Measurements from ENCODE around the gene S100Z.
"Not testable (repeated sequence)": the region's sequence is repeated elsewhere in the genome, so short reads cannot be mapped to it uniquely, and the experiment has no call there.

S100Z gene

DNA sequence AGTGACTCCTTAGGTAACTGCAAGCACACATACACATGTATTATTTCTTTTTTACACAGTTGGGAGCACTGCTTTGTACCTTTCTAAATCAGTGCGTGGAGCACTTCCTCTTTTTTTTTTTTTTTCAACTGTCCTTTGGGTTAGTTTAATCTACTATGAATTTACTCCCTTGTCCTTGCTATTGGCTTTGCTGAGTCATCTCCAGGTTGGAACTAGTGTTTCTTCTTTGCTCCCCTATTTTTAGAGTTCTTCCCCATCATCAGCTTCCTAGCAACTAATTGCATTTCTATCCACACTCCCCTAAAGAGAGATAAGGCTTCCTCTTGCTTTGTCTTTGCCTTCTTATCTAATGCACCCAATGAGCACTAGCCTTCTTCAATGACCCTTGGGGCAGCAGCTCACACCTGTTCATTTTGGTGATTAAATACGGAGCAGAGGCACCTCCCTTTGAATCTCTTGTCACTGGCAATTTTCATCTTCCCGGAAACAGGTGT is 24.3 kb downstream of the S100Z start:
- no peak for DNase-seq (ENCODE audit: low read depth)

DNA sequence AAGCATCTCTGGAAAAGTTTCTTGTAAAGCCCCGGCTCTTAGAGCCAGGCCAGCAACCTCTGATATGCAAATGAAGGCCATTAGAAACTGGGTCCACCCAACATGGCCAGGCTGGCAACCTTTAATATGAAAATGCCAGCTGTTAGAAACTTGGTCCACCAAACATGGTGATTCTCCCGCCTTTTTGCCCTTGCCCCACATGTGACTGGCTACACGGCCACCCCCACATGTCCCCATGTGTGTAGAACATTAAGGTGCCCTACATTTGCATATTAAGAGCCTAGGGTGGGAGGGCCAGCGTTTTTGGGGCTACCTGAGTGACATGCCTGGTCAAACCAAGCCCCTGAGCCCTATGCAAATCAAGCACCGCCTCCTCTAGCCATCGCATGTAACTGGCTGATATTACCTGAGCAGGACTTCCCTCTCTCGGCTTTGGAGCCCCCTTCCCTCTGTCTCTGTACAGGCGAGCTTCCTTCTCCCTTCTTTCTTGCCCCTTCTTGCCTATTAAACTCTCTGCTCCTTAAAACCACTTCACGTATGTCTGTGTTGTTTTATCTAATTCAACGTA is 39.0 kb downstream of the S100Z start:
- DNase-seq (ENCODE audit: low read depth) = no peak

DNA sequence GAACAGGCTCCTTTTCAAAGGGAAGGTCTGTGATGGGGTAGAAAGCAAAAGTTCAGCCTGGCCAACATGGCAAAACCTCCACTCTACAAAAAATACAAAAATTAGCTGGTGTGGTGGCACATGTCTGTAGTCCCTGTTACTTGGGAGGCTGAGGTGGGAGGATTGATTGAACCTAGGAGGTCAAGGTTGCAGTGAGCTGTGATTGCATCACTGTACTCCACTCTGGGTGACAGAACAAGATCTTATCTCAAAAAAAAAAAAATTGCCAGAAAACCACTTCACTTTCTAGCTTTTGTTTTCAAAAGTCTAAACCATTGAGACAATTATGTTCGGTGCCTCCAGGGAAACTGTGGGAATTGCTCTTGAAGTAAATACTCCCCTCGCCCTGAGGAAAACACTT is 43.5 kb downstream of the S100Z start:
- no peak for DNase-seq (ENCODE audit: low read depth)

DNA sequence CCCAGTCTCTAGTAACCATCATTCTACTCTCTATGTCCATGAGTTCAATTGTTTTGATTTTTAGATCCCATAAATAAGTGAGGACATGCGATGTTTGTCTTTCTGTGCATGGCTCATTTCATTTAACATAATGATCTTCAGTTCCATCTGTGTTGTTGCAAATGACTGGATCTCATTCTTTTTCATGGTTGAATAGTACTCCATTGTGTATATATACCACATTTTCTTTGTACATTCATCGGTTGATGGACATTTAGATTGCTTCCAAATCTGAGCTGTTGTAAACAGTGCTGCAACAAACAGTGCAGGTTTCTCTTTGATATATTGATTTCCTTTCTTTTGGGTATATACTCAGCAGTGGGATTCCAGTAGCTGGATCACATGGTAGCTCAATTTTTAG is 46.4 kb downstream of the S100Z start:
- DNase-seq (ENCODE audit: low read depth) = no peak

DNA sequence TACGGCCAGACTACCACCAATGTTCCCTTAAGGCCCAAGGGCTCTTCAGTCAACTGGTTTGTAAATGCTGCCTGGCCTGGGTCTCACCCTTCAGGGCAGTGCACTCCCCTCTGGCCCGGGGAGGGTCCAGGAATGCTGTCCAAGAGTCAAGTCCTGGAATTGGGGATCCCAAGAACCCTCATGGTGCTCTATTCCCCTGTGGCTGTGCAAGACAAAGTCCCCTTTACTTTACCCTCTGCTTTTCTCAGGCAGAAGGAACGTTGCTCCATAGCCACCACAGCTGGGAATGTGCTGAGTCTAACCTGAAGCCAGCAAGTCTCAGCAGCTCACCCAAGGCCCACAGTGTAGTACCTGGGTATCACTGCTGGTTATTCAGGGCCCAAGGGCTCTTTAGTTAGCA is 51.7 kb downstream of the S100Z start:
- DNase-seq (ENCODE audit: low read depth) = no peak

DNA sequence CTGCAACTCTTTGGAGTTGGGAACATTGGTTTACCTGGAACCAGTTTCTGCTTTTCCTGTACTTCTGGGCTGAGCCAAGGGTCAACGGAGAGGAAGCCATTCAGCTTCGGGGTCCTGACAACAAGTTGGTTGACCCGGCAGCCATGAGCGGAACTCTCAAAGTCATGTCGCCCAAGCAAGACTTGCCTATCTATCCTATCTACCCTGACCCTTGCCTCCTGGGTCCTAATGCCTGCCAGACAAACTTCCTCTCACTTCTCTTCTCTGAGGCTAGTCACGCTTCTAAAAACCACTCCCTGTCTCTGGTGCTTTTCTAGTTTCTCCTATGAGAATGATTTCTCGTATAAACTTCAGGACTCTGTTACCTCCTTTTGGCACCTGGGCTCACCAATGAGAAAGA is 58.4 kb downstream of the S100Z start:
- DNase-seq (ENCODE audit: low read depth) = no peak

DNA sequence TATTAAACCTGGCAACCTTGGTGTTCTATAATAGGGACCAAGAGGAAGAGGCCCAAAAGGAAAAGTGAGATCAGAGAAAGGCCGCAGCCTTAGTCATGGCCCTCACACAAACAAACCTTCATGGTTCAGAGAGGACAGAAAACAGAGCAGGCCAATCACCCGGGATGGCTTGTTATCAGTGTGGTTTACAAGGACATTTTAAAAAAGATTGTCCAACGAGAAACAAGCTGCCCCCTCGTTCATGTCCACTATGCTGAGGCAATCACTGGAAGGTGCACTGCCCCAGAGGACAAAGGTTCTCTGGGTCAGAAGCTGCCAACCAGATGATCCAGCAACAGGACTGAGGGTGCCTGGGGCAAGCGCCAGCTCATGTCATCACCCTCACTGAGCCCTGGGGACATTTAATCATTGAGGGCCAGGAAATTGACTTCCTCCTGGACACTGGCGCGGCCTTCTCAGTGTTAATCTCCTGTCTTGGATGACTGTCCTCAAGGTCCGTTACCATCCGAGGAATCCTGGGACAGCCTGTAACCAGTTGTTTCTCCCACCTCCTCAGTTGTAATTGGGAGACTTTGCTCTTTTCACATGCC is 60.6 kb downstream of the S100Z start:
- not testable (repeated sequence) for DNase-seq (ENCODE audit: low read depth)

DNA sequence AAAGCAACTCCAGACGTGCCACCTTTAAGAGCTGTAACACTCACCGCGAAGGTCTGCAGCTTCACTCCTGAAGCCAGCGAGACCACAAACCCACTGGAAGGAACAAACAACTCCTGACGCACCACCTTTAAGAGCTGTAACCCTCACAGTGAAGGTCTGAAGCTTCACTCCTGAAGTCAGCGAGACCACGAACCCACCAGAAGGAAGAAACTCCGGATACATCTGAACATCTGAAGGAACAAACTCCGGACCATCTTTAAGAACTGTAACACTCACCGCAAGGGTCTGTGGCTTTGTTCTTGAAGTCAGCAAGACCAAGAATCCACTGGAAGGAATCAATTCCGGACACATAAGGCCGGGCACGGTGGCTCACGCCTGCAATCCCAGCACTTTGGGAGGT is 64.9 kb downstream of the S100Z start:
- DNase-seq (ENCODE audit: low read depth) = not testable (repeated sequence)

DNA sequence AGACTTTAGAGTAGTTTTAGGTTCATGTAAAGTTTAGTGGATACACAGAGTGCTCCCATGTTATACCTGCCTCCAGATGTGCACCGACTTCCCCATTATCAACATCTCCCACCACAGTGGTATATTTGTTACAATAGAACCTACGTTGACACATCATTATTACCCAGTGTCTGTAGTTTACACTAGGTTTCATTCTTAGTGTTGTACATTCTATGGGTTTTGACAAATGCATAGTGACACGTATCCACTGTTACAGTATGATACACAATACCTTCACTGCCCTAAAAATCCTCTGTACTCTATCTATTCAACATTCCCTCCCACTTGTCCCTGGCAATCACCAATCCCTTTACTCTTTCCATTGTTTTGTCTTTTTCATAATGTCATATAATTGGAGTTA is 68.7 kb downstream of the S100Z start:
- DNase-seq (ENCODE audit: low read depth) = no peak

DNA sequence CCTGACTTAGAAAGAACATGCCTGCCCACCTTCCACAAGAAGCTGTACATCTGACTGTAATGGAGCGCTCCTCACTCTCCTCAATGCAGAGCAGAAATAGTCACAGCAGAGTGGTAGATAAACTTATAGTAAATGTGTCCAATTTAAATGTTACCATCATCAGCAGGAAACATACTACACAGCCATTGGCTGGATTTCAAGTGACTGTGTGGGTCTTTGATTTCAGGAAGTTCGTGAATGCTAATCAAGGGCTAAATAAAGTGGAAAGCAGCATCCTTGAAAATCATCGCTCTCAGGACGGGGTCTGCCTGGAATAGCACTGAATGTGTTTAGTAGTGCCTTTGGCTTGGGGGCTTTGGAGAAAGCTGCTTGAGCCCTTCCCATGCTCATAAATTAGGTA is 70.7 kb downstream of the S100Z start:
- DNase-seq (ENCODE audit: low read depth) = no peak

DNA sequence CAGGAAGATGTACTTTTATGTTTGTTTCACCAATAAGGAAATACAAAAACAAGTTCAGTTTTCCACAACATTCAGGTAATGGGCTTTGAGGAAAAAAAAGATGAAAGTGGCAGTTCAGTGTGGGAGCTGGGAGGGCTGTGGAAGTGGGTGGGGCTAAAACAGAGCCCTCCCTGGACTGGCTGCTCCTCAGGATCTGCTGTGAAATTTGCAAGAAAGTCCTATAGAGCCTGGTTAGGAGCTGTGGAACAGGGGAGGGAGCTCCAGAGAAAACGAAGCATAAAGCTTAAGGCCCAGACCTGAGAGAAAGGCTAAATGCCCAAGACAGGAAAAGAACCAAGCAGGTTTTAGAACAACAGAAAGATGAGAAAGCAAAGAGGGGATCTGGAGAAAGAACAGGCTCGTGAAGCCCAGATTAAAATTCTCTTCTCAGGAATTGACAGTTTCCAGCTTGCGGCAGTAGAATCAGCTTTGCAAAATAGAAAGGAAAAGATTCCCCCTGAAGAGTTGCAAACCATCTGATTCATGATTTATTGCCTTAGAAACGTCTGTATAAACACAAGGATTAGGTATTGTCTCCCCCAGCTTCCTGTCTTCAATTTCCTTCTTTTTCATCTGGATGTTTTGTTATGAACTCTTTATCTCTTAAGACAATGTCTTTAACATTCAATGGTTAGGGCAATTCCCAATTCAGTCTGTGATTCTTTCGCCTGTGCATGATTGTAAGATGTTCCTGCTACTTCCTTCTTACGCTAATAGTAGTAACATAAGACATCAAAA is 76.7 kb downstream of the S100Z start:
- no peak for DNase-seq (ENCODE audit: low read depth)

DNA sequence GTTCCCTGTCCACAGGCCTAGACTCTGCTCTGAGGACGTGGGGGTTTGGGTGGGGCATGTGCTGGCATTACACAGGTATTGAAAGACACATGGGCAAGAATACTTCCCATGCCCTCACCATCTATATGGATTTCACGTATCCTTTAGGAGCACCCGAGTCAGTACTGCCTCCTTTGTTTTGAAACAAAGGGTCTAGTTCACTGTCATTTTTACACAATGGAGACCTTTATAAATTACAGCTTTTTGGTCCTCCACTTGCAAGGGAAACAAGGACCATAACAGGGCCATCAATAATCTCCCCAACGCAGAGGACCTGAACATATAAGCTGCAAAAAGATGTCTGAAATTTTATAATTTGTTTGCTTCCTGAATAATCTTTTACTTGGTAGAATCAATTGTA is 78.1 kb downstream of the S100Z start:
- no peak for DNase-seq (ENCODE audit: low read depth)

DNA sequence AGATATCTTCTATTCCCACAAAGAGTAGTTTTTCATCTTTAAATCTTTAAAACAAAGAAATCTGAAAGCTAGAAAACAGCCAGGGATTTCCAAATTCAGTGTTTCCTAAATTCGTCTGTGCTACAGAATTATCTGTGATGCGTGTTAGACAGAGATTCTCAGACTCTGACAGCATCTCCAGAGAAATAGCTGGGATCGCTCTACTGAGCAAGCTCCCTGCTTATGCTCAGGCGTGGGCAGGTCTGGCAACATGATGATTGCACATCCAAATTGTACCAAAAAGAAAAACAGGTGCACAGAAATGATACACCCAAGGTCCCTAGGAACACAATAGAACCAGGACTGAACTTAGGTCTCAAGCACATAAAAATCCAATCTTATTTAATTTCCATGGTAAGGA is 80.3 kb downstream of the S100Z start:
- DNase-seq (ENCODE audit: low read depth) = no peak

DNA sequence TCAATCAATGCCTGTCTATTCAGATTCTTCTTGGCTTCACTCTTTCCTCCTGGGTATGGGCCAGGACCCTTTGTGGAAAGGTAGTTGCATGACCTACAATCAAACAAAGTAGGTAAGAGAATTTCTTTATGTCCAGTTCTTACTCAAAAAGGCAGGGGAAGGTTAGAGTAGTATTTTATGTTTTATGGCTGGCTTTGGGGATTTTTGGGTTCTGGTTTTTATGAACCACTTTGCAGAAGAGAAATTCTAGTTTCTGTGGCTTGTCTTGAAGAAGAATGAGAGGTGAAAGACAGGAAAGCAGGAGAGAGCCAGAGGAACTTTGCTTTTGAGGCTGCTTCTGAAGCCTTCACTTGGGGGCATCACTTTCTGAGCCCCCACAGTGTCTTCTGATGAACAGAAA is 88.4 kb downstream of the S100Z start:
- no peak for DNase-seq (ENCODE audit: low read depth)

DNA sequence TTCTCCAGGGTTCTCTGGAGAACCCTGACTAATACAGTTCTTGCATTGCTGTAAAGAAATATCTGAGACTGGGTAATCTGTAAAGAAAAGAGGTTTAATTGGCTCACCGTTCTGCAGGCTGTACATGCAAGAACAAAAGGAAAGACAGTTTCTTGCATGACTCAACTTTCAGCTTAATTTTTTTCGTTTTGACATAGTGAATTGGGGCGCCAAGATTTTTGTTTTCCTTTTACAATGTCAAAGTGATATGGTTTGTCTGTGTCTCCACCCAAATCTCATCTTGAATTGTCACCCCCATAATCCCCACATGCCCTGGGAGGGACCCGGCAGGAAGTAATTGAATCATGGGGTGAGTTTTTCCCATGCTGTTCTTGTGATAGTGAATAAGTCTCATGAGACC is 91.2 kb downstream of the S100Z start:
- no peak for DNase-seq (ENCODE audit: low read depth)

DNA sequence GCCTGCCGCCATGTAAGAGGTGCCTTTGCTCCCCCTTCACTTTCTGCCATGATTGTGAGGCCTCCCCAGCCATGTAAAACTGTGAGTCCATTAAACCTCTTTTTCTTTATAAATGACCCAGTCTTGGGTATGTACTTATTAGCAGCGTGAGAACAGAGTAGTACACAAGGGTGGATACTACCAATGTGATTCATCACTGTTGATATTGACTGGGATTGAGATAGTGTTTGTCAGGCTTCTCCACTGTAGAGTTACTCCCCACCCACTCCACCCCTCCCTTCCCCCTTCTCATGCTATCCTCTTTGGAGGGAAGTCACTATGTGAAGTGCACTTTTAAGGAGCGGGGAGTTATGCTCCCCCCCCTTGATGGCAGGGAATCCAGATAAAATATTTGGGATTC is 91.6 kb downstream of the S100Z start:
- DNase-seq (ENCODE audit: low read depth) = no peak

DNA sequence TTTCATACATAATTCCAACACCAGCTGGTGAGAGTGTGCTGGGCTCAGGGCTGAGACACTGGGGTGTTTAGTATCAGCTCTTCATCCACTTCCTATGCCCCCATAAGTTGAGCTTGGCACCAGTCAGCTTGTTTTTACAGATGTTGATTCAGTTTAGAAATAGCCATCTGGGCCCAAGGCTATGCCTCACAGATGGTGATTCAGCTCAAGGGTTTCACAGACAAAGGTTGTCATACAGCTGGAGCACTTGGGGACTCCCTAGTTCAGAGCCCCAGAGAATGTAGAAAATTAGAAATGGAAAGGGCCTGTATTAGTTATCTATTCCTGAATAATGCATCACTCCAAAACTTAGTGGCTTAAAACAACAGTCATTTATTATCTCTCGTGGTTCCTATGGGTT is 92.8 kb downstream of the S100Z start:
- no peak for DNase-seq (ENCODE audit: low read depth)

DNA sequence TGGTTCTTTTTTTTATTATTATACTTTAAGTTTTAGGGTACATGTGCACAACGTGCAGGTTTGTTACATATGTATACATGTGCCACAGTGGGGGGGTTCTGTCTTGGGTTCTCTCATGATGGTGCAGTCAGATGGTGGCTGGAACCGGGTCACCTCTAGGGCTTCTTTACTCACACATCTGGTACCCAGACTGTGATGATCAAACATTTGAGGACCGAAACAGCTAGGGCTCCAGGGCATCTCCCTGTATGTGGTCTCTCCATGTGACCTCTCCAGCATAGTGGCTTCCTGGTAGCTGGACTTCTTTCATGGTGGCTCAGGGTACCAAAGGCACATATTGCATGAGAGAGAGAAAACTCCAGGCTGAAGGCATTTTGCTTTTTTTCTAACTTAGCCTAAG is 93.2 kb downstream of the S100Z start:
- DNase-seq (ENCODE audit: low read depth) = no peak

DNA sequence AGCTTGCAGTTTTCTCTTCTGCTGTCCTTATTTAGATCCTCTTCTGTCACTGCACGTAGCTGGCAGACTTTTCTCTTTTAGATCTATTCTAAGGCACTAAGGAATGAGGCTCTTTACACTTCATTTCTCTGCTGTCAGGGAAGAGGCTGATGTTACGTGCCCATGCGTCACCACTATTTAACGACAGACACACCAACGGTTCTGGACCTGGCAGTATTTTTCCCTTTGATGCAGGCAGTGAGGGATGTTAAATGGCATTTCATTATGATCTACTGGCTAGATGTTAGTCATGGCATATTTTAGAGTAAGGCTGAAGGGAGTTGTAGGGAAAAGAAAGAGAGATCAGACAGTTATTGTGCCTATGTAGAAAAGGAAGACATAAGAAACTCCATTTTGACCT is 94.8 kb downstream of the S100Z start:
- DNase-seq (ENCODE audit: low read depth) = no peak

DNA sequence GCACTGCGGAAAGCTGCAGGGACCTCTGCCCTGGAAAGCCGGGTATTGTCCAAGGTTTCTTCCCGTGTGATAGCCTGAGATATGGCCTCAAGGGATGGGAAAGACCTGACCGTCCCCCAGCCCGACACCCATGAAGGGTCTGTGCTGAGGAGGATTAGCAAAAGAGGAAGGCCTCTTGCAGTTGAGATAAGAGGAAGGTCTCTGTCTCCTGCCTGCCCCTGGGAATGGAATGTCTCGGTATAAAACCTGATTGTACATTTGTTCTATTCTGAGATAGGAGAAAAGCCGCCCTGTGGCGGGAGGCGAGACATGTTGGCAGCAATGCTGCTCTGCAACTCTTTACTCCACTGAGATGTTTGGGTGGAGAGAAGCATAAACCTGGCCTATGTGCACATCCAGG is 95.4 kb downstream of the S100Z start:
- not testable (repeated sequence) for DNase-seq (ENCODE audit: low read depth)

DNA sequence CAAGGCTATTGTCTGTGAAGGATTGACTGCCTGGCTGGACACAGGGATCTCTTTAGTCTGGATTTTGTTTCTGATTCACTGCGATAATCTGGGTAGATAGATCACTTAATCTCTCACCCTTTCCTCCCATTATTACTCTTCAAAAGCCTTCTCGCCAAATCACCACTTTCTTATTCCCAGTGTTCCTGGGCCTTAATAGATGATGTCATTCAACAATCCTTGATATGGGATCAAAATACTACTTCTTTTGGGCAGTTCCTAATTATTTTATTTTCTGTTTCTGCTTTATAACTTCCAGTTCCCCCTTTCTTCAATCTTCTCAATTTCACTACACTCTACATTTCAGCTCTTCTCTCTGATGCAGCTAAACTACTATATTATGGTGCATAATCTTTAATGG is 96.3 kb downstream of the S100Z start:
- no peak for DNase-seq (ENCODE audit: low read depth)

DNA sequence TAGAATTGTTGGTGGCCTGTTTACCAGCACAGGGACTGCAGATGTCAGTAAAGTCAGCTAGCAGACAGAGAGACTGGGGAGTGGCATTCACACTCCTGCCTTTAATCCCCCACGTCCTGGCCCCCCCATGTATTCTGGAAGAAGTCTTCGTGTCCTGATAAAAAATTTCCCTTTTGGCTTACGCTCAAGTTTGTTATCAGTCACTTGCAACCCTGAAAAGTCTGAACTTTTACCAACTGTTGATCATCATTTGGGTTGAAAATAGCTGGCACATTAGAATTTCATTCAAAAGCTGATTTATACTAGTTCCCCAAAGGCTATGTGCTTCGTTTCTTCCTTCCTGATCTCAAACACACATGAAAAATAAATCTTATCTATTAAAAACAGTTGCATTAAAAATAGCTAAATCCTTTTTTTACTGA is 97.3 kb downstream of the S100Z start:
- no peak for DNase-seq (ENCODE audit: low read depth)

DNA sequence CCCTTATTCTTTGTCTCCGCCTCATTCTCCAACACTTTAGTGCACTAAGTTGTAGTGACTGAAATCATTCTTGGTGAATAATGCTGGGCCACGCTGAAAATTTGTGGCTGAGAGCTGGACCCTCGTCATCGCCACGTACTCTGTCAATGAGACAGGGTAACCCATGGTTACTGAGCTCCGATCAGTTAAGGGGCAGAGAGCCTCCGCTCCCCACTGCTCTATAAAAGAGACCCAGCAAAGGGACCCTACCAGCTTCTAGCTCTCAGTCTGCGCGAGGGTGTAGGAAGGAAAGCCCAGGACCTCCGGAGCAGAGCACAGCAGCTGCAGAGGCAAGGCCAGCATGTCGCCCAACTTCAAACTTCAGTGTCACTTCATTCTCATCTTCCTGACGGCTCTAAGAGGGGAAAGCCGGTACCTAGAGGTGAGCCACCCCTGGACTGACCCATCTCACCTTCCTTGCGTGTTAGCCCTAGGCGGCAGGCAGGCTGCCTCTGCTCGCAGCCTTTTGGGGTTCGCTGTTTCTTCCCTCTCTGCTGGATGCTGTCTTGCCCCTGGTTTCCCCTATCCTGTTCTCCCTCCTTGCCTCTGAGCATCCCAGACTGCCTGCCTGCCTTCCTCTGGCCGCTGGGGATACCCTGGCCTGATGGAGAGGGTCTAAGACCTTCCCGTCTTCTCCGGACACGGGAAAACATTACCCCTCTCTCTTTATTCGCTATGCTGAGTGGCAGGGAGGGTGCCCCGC is 103.2 kb downstream of the S100Z start, which contains the start of gene CRHBP:
Gene CRHBP (plus strand): TSS at position 251 of the 742 bp plus-strand sequence. CDS start 90 bp downstream, at position 341.
- DNase-seq (ENCODE audit: low read depth) = no peak

Data from T follicular helper cell (primary cell).